Left lung (tissue), 10 donors: ENCODE data around the gene PLXNA2. TPM values are rescaled to one million over a fixed set of nuclear protein-coding genes. Genes with fewer than 3 reads are reported as not detected.

ENCODE experiments used
- ATAC-seq: fragments of 200-7000 bp; cut with Tn5 transposase; one replicate; pipeline ENCODE4 v1.9.1; 2020; ENCODE audit warnings: moderate library complexity
- DNase-seq, 4 donors: peaks; one replicate each; pipeline ENCODE4 v3.0.0-alpha.2; 2013 to 2020
- H3K27ac ChIP-seq, 2 donors: fragments of 200-600 bp; sonication (generic) in 1 of 2; one replicate each; pipeline versions ENCODE4 v1.5.0 to v1.8.0; 2020 to 2021
- H3K27me3 ChIP-seq, 2 donors: fragments of 200-600 bp; sonication (generic) in 1 of 2; one replicate each; pipeline versions ENCODE4 v1.5.0 to v1.8.0; 2020 to 2021
- H3K36me3 ChIP-seq, 2 donors: fragments of 200-600 bp; sonication (generic) in 1 of 2; one replicate each; pipeline versions ENCODE4 v1.5.0 to v1.8.0; 2020 to 2021
- H3K4me1 ChIP-seq, 2 donors: fragments of 200-600 bp; one replicate each; pipeline ENCODE4 v1.8.0; 2021
- H3K4me3 ChIP-seq, 2 donors: fragments of 200-600 bp; sonication (generic) in 1 of 2; one replicate each; pipeline versions ENCODE4 v1.5.0 to v1.8.0; 2020 to 2021; ENCODE audit warnings: mild to moderate bottlenecking in 1 of 2
- H3K9me3 ChIP-seq, 2 donors: fragments of 200-600 bp; sonication (generic) in 1 of 2; one replicate each; pipeline versions ENCODE4 v1.5.0 to v1.8.0; 2020 to 2021
- CTCF ChIP-seq, 2 donors: fragments of 200-600 bp; sonication (generic) in 1 of 2; IDR thresholded peaks; one replicate each; pipeline versions ENCODE4 v1.5.0 to v1.8.0; 2021; ENCODE audit warnings: antibody characterized with exemption in 2 of 2
- intact Hi-C, 2 donors: fragments of 100-400 bp; cut with DNase I; formaldehyde crosslinking; loops; one replicate each; pipeline versions ENCODE4 v1.11.2 to v1.14.2; 2022
- polyA plus RNA-seq, 6 donors: library from polyadenylated mRNA; unstranded; fragments of 120-200 nt; gene quantifications; one replicate each; pipeline ENCODE4 v1.2.1, GENCODE V29; 2013; ENCODE audit not compliant: insufficient read length in 6 of 6
- total RNA-seq, 2 donors: library from RNA; stranded (reverse); fragmentation: NEBNext Ultra II Directional; extraction: Animal tissue kit (Norgen Biotek cat#: 25700); gene quantifications; one replicate each; pipeline ENCODE4 v1.2.1, GENCODE V29; 2021
- donor health status: DM: no; HTN: yes; CAD: no.
- donor health status: DM: no; HTN: no; CAD: no.

PLXNA2 gene
- total and polyA plus RNA-seq, 8 donors, result 21.4 to 92.8 (median 34.0) TPM

- Histone ChIP-seq H3K4me3 (no peak overlapping the region), H3K36me3 (peaks cover 0 to 92% of the 10 kb centered on the region in 2 donors), H3K27me3 (no peaks in the 10 kb centered on the region), H3K27ac (no peak overlapping the region), H3K4me1 (peaks cover 5 to 13% of the 10 kb centered on the region in 2 donors), H3K9me3 (no peaks in the 10 kb centered on the region)
- intact Hi-C loops, result no loop called here
- ATAC-seq (no peak), DNase-seq (no peak)
- no peak for TF ChIP-seq CTCF (IDR thresholded peaks at IDR 0.05)
Observed at GRCh38 chr1:208045463-208046260, 198.5 kb downstream of the PLXNA2 start.

- H3K27me3 ChIP-seq, result no peaks in the 10 kb centered on the region
- no peak overlapping the region for H3K4me3 ChIP-seq
- H3K9me3 ChIP-seq, result no peaks in the 10 kb centered on the region
- H3K27ac ChIP-seq, result no peak overlapping the region
- ATAC-seq (no peak), DNase-seq (peak in 1 of 4 donors; percentile 28)
- H3K36me3 ChIP-seq, result peaks cover 0 to 93% of the 10 kb centered on the region in 2 donors
- peaks cover 5 to 13% of the 10 kb centered on the region in 2 donors for H3K4me1 ChIP-seq
- intact Hi-C loops, result no loop called here
- TF ChIP-seq CTCF (IDR thresholded peaks at IDR 0.05), result no peak
Observed at GRCh38 chr1:208044589-208045462, 199.4 kb downstream of the PLXNA2 start.

- no peaks in the 10 kb centered on the region for H3K27me3 ChIP-seq
- H3K36me3 ChIP-seq, result peaks cover 0 to 93% of the 10 kb centered on the region in 2 donors
- no peak for TF ChIP-seq CTCF (IDR thresholded peaks at IDR 0.05)
- ATAC-seq, result peak; percentile 43
- H3K27ac ChIP-seq, result no peak overlapping the region
- no peak for DNase-seq
- no peak overlapping the region for H3K4me3 ChIP-seq
- H3K9me3 ChIP-seq, result no peaks in the 10 kb centered on the region
- intact Hi-C loops, result no loop called here
- H3K4me1 ChIP-seq, result peaks cover 5 to 11% of the 10 kb centered on the region in 2 donors
Observed at GRCh38 chr1:208043691-208044181, 200.4 kb downstream of the PLXNA2 start.

- DNase-seq (no peak), ATAC-seq (no peak)
- H3K4me1 ChIP-seq, result peaks cover 2 to 5% of the 10 kb centered on the region in 2 donors
- intact Hi-C loops, result no loop called here
- peaks cover 0 to 93% of the 10 kb centered on the region in 2 donors for H3K36me3 ChIP-seq
- no peak overlapping the region for H3K4me3 ChIP-seq
- no peaks in the 10 kb centered on the region for H3K27me3 ChIP-seq
- no peak for TF ChIP-seq CTCF (IDR thresholded peaks at IDR 0.05)
- no peaks in the 10 kb centered on the region for H3K9me3 ChIP-seq
- H3K27ac ChIP-seq, result no peak overlapping the region
Observed at GRCh38 chr1:208042868-208043267, 201.3 kb downstream of the PLXNA2 start.
